GM10266 (cell line): ENCODE results near the gene ALDH18A1.

Source experiments
- DNase-seq: peaks from one replicate; pipeline ENCODE4 v3.0.0; 2012; ENCODE audit errors: extremely low spot score
- CTCF ChIP-seq: IDR thresholded peaks from 2 replicates; pipeline ENCODE4 v1.5.1; 2012; ENCODE audit warnings: mild to moderate bottlenecking, low read depth; ENCODE audit not compliant: control insufficient read depth, insufficient read depth; ENCODE audit errors: missing control alignments

The ALDH18A1 gene

GRCh38 chr10:95569368-95569767, 87.1 kb downstream of the ALDH18A1 start:
- TF ChIP-seq CTCF, result no peak
- no peak for DNase-seq

GRCh38 chr10:95567903-95568630, 88.4 kb downstream of the ALDH18A1 start:
- no peak for DNase-seq

GRCh38 chr10:95566136-95566535, 90.4 kb downstream of the ALDH18A1 start:
- DNase-seq, result no peak
- no peak for TF ChIP-seq CTCF

More at GRCh38 chr10:95567903-95568630, 88.4 kb downstream of the ALDH18A1 start:
- no peak for TF ChIP-seq CTCF

GRCh38 chr10:95565336-95565735, 91.2 kb downstream of the ALDH18A1 start:
- no peak for TF ChIP-seq CTCF
- no peak for DNase-seq

- no peak for DNase-seq
- no peak for TF ChIP-seq CTCF
These were observed 92.2 kb downstream of the ALDH18A1 start for GRCh38 chr10:95564291-95564690.

- TF ChIP-seq CTCF, result no peak
- no peak for DNase-seq
These were observed 94.1 kb downstream of the ALDH18A1 start for GRCh38 chr10:95562341-95562965.

GRCh38 chr10:95561864-95562177, 94.7 kb downstream of the ALDH18A1 start:
- no peak for TF ChIP-seq CTCF
- DNase-seq, result no peak
